OCI-LY3 (cell line): ENCODE measurements around the gene AMBRA1.

Experiments
- H2AFZ ChIP-seq: fragments of 200-600, 300-600 bp; shearing (Covaris generic); 2 replicates; pipeline ENCODE4 v1.6.0; 2014; ENCODE audit warnings: antibody characterized with exemption, low read depth, low read length
- H3K27ac ChIP-seq: fragments of 200-600, 300-600 bp; sonication (generic); 2 replicates; pipeline ENCODE4 v1.5.1; 2014; ENCODE audit warnings: mild to moderate bottlenecking, low read length, moderate library complexity, mixed read lengths
- H3K27me3 ChIP-seq: fragments of 200-600, 300-600 bp; sonication (generic); 2 replicates; pipeline ENCODE4 v1.6.1; 2014; ENCODE audit warnings: low read depth, low read length, mixed read lengths
- H3K36me3 ChIP-seq: fragments of 200-600, 300-600 bp; sonication (generic); replicated peaks from 2 replicates; pipeline ENCODE3; 2014; ENCODE audit warnings: low read depth, low read length, mixed read lengths
- H3K4me1 ChIP-seq: fragments of 300-600, 200-600 bp; sonication (generic); 2 replicates; pipeline ENCODE4 v1.6.1; 2014; ENCODE audit warnings: low read length, mixed read lengths
- H3K4me2 ChIP-seq: fragments of 200-600, 300-600 bp; sonication (generic); 2 replicates; pipeline ENCODE4 v1.6.1; 2014; ENCODE audit warnings: low read length, mixed read lengths
- H3K4me3 ChIP-seq: fragments of 300-600, 200-600 bp; sonication (generic); 2 replicates; pipeline ENCODE4 v1.5.1; 2014; ENCODE audit warnings: antibody characterized with exemption, mild to moderate bottlenecking, low read length, moderate library complexity
- H3K79me2 ChIP-seq: fragments of 300-600, 200-600 bp; shearing (Covaris generic); 2 replicates; pipeline ENCODE4 v1.6.1; 2014; ENCODE audit warnings: mild to moderate bottlenecking, low read length, mixed read lengths
- H3K9ac ChIP-seq: fragments of 300-600, 200-600 bp; shearing (Covaris generic); 2 replicates; pipeline ENCODE4 v1.6.0; 2014; ENCODE audit warnings: mild to moderate bottlenecking, low read length, moderate library complexity
- H3K9me3 ChIP-seq: fragments of 200-600, 300-600 bp; shearing (Covaris generic); 2 replicates; pipeline ENCODE4 v1.6.1; 2014; ENCODE audit warnings: low read length, mixed read lengths; ENCODE audit not compliant: insufficient read depth
- H4K20me1 ChIP-seq: fragments of 200-600, 300-600 bp; sonication (generic); 2 replicates; pipeline ENCODE4 v1.6.1; 2016; ENCODE audit warnings: low read length, mixed read lengths; ENCODE audit not compliant: insufficient read depth
- EZH2phosphoT487 ChIP-seq: fragments of 200-600 bp; shearing (Covaris generic); IDR thresholded peaks from 2 replicates; pipeline ENCODE4 v1.6.1; 2018; ENCODE audit warnings: antibody characterized with exemption, mixed run types, low read depth
- TF ChIP-seq, protein P1 (sequence below): fragments of 200-600, 300-600 bp; sonication (generic); IDR thresholded peaks from 2 replicates; pipeline ENCODE4 v1.5.1; 2014; ENCODE audit warnings: antibody characterized with exemption, low read length, low read depth

Gene AMBRA1

DNA sequence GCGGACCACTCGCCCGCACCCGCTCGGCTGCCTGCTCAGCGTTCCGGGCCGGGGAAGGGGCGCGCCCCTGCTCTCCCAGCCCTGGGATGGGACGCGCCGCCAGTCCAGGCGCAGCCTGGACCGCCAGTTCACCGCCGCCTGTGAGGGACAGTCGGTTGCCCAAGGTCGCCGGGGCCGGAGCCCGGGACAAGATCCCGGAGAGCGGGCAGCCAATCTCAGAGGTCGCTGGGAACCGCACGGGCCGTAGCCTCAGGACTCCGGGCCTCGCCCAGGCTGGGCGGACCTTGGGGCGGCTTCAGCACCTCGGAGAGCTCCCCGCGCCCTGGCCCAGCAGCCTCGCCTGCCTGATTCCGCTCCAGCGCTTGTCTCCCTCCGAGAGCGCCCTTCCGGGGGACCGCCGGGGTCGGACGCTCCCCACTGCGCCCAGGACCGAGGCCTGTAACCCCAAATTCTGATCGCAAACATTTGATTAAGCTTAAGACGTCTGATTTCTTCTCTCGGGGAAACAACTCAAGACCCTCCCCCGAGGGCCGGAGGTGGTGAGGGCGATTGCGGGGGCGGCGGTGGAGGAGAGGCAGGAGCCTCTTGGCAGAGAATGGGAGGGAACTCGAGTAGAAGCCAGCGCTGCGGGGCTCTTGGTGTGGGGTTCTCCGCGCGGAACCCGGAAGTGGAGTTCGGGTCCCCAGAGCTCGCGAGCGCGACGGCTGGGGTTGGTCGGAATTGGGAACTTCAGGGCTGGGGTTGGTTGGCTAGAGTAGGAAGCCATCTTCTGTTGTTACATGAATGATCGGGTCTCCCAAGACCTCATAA, 201.2 kb downstream of the AMBRA1 start:
- H3K9ac ChIP-seq, result no peak overlapping the region
- H3K4me2 ChIP-seq, result no peak overlapping the region
- no peaks in the 10 kb centered on the region for H3K36me3 ChIP-seq
- H3K9me3 ChIP-seq, result no peaks in the 10 kb centered on the region
- TF ChIP-seq EZH2phosphoT487, result no peak
- TF ChIP-seq, protein P1, sequence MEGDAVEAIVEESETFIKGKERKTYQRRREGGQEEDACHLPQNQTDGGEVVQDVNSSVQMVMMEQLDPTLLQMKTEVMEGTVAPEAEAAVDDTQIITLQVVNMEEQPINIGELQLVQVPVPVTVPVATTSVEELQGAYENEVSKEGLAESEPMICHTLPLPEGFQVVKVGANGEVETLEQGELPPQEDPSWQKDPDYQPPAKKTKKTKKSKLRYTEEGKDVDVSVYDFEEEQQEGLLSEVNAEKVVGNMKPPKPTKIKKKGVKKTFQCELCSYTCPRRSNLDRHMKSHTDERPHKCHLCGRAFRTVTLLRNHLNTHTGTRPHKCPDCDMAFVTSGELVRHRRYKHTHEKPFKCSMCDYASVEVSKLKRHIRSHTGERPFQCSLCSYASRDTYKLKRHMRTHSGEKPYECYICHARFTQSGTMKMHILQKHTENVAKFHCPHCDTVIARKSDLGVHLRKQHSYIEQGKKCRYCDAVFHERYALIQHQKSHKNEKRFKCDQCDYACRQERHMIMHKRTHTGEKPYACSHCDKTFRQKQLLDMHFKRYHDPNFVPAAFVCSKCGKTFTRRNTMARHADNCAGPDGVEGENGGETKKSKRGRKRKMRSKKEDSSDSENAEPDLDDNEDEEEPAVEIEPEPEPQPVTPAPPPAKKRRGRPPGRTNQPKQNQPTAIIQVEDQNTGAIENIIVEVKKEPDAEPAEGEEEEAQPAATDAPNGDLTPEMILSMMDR, result no peak
- no peak overlapping the region for H2AFZ ChIP-seq
- no peaks in the 10 kb centered on the region for H4K20me1 ChIP-seq
- no peak overlapping the region for H3K4me3 ChIP-seq
- H3K27me3 ChIP-seq, result peaks cover 14% of the 10 kb centered on the region
- peaks cover 7% of the 10 kb centered on the region for H3K4me1 ChIP-seq
- H3K27ac ChIP-seq, result no peak overlapping the region
- no peaks in the 10 kb centered on the region for H3K79me2 ChIP-seq

DNA sequence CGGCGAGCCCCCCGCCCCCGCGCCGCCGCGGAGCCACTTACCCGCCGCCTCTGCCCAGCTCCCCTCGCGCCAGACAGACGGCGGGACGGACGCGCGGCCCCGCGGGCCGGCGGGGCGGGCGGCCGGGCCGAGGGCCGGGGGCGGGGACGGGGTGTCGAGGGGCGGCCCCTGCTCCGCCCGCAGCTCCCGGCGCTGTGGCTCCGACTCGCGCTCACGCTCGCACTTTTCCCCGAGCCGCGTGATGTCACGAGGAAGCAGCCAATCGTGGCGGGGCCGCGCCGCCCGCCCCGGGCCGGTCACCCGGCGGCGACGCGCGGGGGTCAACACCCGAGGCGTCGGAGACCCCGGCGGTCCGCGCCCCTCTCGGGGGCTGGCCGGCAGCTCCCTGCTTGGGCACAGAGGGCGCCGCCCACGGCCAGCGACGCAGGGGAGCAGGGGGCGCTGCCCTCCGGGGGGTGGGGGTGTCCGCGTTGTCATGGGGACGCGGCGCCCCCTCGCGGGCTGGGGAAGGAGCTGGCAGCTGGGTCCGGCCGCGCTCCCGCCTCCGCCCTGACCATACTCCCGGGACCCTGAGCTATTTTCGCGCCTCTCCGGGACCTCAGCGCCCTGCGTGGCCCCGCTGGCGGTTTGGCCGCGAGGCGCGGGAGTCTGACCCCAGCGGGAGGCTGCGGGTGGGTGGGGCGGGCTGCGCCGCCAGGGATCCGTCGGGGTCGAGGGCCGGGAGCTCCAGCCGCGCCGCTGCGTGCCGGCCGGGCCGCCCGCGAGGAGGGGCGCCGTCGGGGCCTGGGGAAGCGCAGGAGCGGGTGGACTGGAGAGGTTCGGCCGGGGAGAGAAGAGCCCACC, 202.0 kb downstream of the AMBRA1 start, which contains the start of gene CHRM4:
TSS of gene CHRM4 (minus strand) at position 199 of the 843 bp plus-strand sequence. CDS start 5,219 bp downstream, outside the sequence.
- Histone ChIP-seq H3K27me3 (peaks cover 14% of the 10 kb centered on the region), H4K20me1 (no peaks in the 10 kb centered on the region), H3K79me2 (no peaks in the 10 kb centered on the region), H3K4me2 (no peak within 1 kb of the TSS), H3K9ac (no peak within 1 kb of the TSS), H3K27ac (no peak within 1 kb of the TSS), H2AFZ (no peak within 1 kb of the TSS), H3K4me3 (no peak within 1 kb of the TSS), H3K36me3 (no peaks in the 10 kb centered on the region), H3K4me1 (peaks cover 7% of the 10 kb centered on the region), H3K9me3 (no peaks in the 10 kb centered on the region)
- no peak for TF ChIP-seq EZH2phosphoT487
- TF ChIP-seq, protein P1, result no peak

DNA sequence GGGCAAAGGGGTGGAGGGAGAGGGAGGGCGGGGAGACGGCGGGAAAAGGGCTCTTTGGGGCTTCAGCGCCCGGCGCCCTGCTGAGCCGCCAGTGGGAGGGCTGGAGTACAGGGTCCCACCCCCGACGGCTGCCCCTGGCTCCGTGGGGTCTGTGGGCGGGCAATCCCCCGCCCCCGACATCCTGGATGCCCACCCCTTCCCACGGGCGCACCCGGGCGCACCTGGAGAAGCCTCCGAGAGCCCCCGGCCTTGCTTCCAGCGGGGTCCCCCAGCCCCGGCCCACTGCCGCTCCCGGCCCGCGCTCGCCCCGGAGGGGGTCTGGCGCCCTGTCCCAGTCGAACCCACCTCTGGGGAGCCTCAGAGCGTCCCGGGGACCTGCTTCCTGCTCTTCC, 202.6 kb downstream of the AMBRA1 start:
- H3K27me3 ChIP-seq, result peaks cover 14% of the 10 kb centered on the region
- no peaks in the 10 kb centered on the region for H4K20me1 ChIP-seq
- H3K9me3 ChIP-seq, result no peaks in the 10 kb centered on the region
- H3K79me2 ChIP-seq, result no peaks in the 10 kb centered on the region
- H3K4me2 ChIP-seq, result no peak overlapping the region
- no peak overlapping the region for H2AFZ ChIP-seq
- TF ChIP-seq, protein P1, result no peak
- no peak for TF ChIP-seq EZH2phosphoT487
- no peak overlapping the region for H3K4me3 ChIP-seq
- H3K9ac ChIP-seq, result no peak overlapping the region
- H3K36me3 ChIP-seq, result no peaks in the 10 kb centered on the region
- peaks cover 7% of the 10 kb centered on the region for H3K4me1 ChIP-seq
- H3K27ac ChIP-seq, result no peak overlapping the region
